Small intestine (tissue), 16 donors: Measurements from ENCODE around the gene ZNF488. TPM values are rescaled to one million over a fixed set of nuclear protein-coding genes. Genes with fewer than 3 reads are reported as not detected.

Experiments
- DNase-seq, 2 donors: peaks; one replicate each; pipeline versions ENCODE4 v3.0.0 to v3.0.0-alpha.2; 2013
- FAIRE-seq: peaks from 2 replicates; lab custom pipeline; 2012; peaks lifted over from hg19 to GRCh38; lab: Jason Lieb, UNC
- H3K27ac ChIP-seq, 3 donors: one replicate each; pipeline ENCODE4 v1.5.1; 2013; ENCODE audit warnings: low read length in 2 of 3, mild to moderate bottlenecking in 2 of 3, control low read depth in 1 of 3, inconsistent platforms in 1 of 3, low read depth in 1 of 3, moderate library complexity in 1 of 3
- H3K27me3 ChIP-seq, 3 donors: one replicate each; pipeline ENCODE4 v1.6.1; 2013; ENCODE audit warnings: low read length in 3 of 3, inconsistent platforms in 1 of 3; ENCODE audit not compliant: control insufficient read depth in 3 of 3, insufficient read depth in 3 of 3
- H3K36me3 ChIP-seq, 3 donors: one replicate each; pipeline ENCODE4 v1.6.1; 2013; ENCODE audit warnings: low read length in 3 of 3, inconsistent platforms in 1 of 3, low read depth in 1 of 3, mild to moderate bottlenecking in 1 of 3, moderate library complexity in 1 of 3; ENCODE audit not compliant: control insufficient read depth in 3 of 3, insufficient read depth in 2 of 3
- H3K4me1 ChIP-seq, 3 donors: one replicate each; pipeline ENCODE4 v1.6.1; 2013; ENCODE audit warnings: low read length in 2 of 3, inconsistent platforms in 1 of 3, low read depth in 1 of 3, mild to moderate bottlenecking in 1 of 3, moderate library complexity in 1 of 3; ENCODE audit not compliant: control insufficient read depth in 3 of 3, insufficient read depth in 2 of 3
- H3K4me3 ChIP-seq, 3 donors: one replicate each; pipeline ENCODE4 v1.5.1; 2013; ENCODE audit warnings: low read length in 3 of 3, control low read depth in 1 of 3, inconsistent platforms in 1 of 3, low read depth in 1 of 3, mild to moderate bottlenecking in 1 of 3, moderate library complexity in 1 of 3
- H3K9me3 ChIP-seq, 2 donors: one replicate each; pipeline ENCODE4 v1.6.1; 2013; ENCODE audit warnings: low read depth in 1 of 2, low read length in 1 of 2; ENCODE audit not compliant: control insufficient read depth in 2 of 2, insufficient read depth in 1 of 2
- WGBS, 3 donors: extraction: QIAGEN DNeasy Blood & Tissue Kit; methylation state at CpG; one replicate each; pipeline ENCODE4 v1.1.7; 2013; 5-methylcytosine and 5-hydroxymethylcytosine counted together
- long read RNA-seq, 10 donors: transcript quantifications; one replicate each; lab custom pipeline, GENCODE V29; 2026
- polyA plus RNA-seq, 4 donors: library from polyadenylated mRNA; stranded (reverse) in 3 of 4; unstranded in 1 of 4; fragments of 200-250 nt in 3 of 4; fragments of 120-200 nt in 1 of 4; gene quantifications; one replicate each; pipeline versions ENCODE4 v1.2.1 to v1.2.3, GENCODE V29; 2013
- donor health status: healthy with polysubstance abuse.
- donor health status: control.
- donor health status: control.
- donor health status: Bipolar disorder and iron deficiency.
- donor health status: healthy.

ZNF488 gene, protein sequence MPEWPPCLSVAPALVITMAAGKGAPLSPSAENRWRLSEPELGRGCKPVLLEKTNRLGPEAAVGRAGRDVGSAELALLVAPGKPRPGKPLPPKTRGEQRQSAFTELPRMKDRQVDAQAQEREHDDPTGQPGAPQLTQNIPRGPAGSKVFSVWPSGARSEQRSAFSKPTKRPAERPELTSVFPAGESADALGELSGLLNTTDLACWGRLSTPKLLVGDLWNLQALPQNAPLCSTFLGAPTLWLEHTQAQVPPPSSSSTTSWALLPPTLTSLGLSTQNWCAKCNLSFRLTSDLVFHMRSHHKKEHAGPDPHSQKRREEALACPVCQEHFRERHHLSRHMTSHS
- polyA plus RNA-seq, result 10 to 100 TPM in 2 of 4 donors, 1 to 10 TPM in 2; 2.7 to 40.0 (median 12.2) TPM
- long read RNA-seq, donor 1, partial matches to known transcripts, result 0 of 3 reads
- long read RNA-seq, donor 1, other reads (novel, unspliced or antisense), result 0 of 3 reads
- long read RNA-seq, donor 2, result 0 reads
- long read RNA-seq, donor 3, partial matches to known transcripts, result 0 of 1 reads
- long read RNA-seq, donor 3, other reads (novel, unspliced or antisense), result 0 of 1 reads
- long read RNA-seq, donor 4, result 0 reads
- long read RNA-seq, donor 5, result 0 reads
- long read RNA-seq, donor 6, result 0 reads
- long read RNA-seq, donor 7, result 0 reads
- long read RNA-seq, donor 8, result 0 reads
- long read RNA-seq, donor 9, result 0 reads
- long read RNA-seq, donor 10, partial matches to known transcripts, result 0 of 4 reads
- long read RNA-seq, donor 10, other reads (novel, unspliced or antisense), result 0 of 4 reads

GRCh38 chr10:47384148-47384921 lies at the start of gene ZNF488:
Gene ZNF488 (minus strand): TSS chr10:47384293. CDS start chr10:47368829, 15,464 bp downstream.
- no peaks in the 10 kb centered on the region for H3K36me3 ChIP-seq
- no peaks in the 10 kb centered on the region for H3K9me3 ChIP-seq
- no peak for FAIRE-seq
- peak; percentile 93 to 95 for DNase-seq
- peak within 1 kb of the TSS; percentile 63 to 70 (median 63) for H3K4me3 ChIP-seq
- WGBS, 3 donors, result 1% methylated on average over 54 to 75 of the region's 75 CpGs
- H3K4me1 ChIP-seq, result peaks cover 0 to 50% (median 6%) of the 10 kb centered on the region in 3 donors
- H3K27ac ChIP-seq, result peak within 1 kb of the TSS; percentile 76 to 92 (median 85)
- H3K27me3 ChIP-seq, result no peaks in the 10 kb centered on the region

GRCh38 chr10:47425813-47426419 lies 41.8 kb upstream of the ZNF488 start:
- Histone ChIP-seq H3K27me3 (no peaks in the 10 kb centered on the region), H3K36me3 (no peaks in the 10 kb centered on the region), H3K4me1 (no peaks in the 10 kb centered on the region), H3K9me3 (no peaks in the 10 kb centered on the region), H3K27ac (no peak overlapping the region), H3K4me3 (no peak overlapping the region)
- no peak for FAIRE-seq
- DNase-seq, result no peak
- 81 to 86% (median 86%) methylated on average over 4 of the region's 4 CpGs for WGBS, 3 donors

DNA sequence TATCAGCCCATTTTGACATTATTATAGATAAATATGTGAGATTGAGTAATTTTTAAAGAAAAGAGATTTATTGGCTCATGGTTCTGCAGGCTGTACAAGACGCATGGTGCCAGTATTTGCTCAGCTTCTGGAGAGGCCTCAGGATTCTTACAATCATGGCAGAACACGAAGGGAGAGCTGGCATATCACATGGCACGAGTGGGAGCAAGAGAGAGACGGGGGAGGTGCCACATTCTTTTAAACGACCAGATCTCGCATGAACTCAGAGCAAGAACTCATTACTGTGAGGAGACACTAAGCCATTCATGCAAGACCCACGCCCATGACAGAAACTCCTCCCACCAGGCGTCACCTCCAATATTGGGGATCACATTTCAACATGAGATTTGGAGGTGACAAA lies 40.1 kb upstream of the ZNF488 start:
- Histone ChIP-seq H3K36me3 (no peaks in the 10 kb centered on the region), H3K4me1 (no peaks in the 10 kb centered on the region), H3K27me3 (no peaks in the 10 kb centered on the region), H3K4me3 (no peak overlapping the region), H3K27ac (no peak overlapping the region), H3K9me3 (no peaks in the 10 kb centered on the region)
- 64 to 75% (median 71%) methylated on average over 8 of the region's 8 CpGs for WGBS, 3 donors
- no peak for FAIRE-seq
- DNase-seq, result no peak

DNA sequence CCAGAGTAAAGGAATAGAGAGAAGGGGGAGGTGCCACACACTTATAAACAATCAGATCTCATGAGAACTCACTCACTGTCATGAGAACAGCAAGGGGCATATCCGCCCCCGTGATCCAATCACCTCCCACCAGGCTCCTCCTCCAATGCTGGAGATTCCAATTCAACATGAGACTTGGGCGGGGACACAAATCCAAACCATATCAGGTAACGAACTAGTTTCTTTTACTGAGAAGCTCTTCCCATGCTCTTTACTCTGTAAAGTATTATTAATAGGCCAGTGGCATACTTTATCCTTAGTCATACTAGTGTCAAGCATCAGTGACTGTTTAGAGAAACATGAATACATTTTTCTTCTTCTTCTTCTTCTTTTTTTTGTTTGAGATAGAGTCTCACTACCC lies 39.4 kb upstream of the ZNF488 start:
- H3K27me3 ChIP-seq, result no peaks in the 10 kb centered on the region
- no peaks in the 10 kb centered on the region for H3K4me1 ChIP-seq
- 80 to 81% (median 80%) methylated on average over 4 of the region's 4 CpGs for WGBS, 3 donors
- FAIRE-seq (no peak), DNase-seq (no peak)
- H3K27ac ChIP-seq, result no peak overlapping the region
- no peak overlapping the region for H3K4me3 ChIP-seq
- H3K9me3 ChIP-seq, result no peaks in the 10 kb centered on the region
- no peaks in the 10 kb centered on the region for H3K36me3 ChIP-seq

DNA sequence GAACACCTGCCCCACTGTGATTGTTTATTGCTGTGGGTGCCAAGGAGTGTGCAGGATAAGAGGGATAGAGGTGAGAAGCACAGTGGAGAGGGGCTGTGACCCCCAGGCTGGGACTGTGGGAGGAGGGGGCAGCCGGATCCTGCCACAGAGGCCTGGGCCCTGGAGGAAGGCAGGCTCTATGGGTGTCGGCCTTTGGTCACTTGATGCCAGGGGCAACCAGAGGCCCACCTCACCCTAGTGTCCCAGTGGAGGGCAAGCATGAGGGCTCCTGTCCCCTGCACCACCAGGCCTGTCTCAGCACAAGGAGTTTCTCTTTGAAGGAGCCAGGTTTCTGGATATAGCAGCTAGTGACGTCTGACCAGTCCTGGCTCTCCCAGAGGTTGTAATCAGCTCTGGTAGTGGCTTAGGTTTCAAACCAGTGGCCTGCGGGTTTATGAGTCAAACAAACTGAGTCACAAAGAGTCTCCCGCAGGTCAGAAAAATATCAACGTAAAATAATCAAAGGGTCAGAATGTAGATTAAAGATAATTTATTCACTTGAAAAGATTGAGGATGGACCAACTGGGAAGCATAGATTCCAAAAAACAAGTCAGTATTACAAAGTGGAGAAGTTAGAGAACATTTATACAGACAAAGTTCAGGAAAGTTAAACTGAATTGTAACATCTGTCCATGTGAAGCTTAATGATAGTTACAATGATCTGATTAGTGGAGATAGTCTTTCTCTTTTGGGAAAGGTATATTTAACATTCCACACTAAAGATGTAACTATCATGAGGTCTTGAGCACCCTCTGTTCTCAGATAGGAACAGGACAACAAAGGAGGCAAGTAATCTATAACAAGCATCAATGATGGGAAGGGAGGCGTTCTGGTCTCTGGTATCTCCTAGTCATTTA lies 37.2 kb upstream of the ZNF488 start:
- FAIRE-seq, result no peak
- Histone ChIP-seq H3K4me3 (no peak overlapping the region), H3K4me1 (no peaks in the 10 kb centered on the region), H3K27ac (no peak overlapping the region), H3K27me3 (no peaks in the 10 kb centered on the region), H3K9me3 (no peaks in the 10 kb centered on the region), H3K36me3 (no peaks in the 10 kb centered on the region)
- DNase-seq, result no peak
- WGBS, 3 donors, result 85 to 90% (median 88%) methylated on average over 7 of the region's 7 CpGs

- H3K9me3 ChIP-seq, result no peaks in the 10 kb centered on the region
- FAIRE-seq, result no peak
- no peak for DNase-seq
- no peaks in the 10 kb centered on the region for H3K4me1 ChIP-seq
- H3K4me3 ChIP-seq, result no peak overlapping the region
- no peaks in the 10 kb centered on the region for H3K36me3 ChIP-seq
- H3K27me3 ChIP-seq, result no peaks in the 10 kb centered on the region
- no peak overlapping the region for H3K27ac ChIP-seq
- WGBS, 3 donors, result 85 to 89% (median 87%) methylated on average over 14 of the region's 14 CpGs
These were observed 36.4 kb upstream of the ZNF488 start for GRCh38 chr10:47420305-47421056.

- whole genome bisulfite sequencing, 3 donors, result 83 to 100% (median 84%) methylated on average over 2 of the region's 2 CpGs
- H3K27ac ChIP-seq, result no peak overlapping the region
- H3K27me3 ChIP-seq, result no peaks in the 10 kb centered on the region
- H3K36me3 ChIP-seq, result no peaks in the 10 kb centered on the region
- H3K4me1 ChIP-seq, result no peaks in the 10 kb centered on the region
- FAIRE-seq, result no peak
- no peak for DNase-seq
- H3K9me3 ChIP-seq, result no peaks in the 10 kb centered on the region
- no peak overlapping the region for H3K4me3 ChIP-seq
These were observed 35.3 kb upstream of the ZNF488 start for GRCh38 chr10:47419421-47419820.
